MM.1S (cell line): ENCODE measurements around the gene SELENON.

Experiments
- EZH2 ChIP-seq: fragments of 300-600 bp; sonication (generic); optimal IDR thresholded peaks from 2 replicates; pipeline ENCODE3; 2017; ENCODE audit warnings: low read depth, mild to moderate bottlenecking, antibody characterized with exemption, low read length, mixed read lengths
- EZH2phosphoT487 ChIP-seq: fragments of 300-600 bp; sonication (generic); IDR thresholded peaks from 2 replicates; pipeline ENCODE4 v1.6.1; 2018; ENCODE audit warnings: antibody characterized with exemption, low read length
- TF ChIP-seq, protein P1 (sequence below): fragments of 300-600 bp; sonication (generic); IDR thresholded peaks from 2 replicates; pipeline ENCODE4 v1.5.1; 2016; ENCODE audit warnings: antibody characterized with exemption, low read length, mixed read lengths

- TF ChIP-seq, protein P1, sequence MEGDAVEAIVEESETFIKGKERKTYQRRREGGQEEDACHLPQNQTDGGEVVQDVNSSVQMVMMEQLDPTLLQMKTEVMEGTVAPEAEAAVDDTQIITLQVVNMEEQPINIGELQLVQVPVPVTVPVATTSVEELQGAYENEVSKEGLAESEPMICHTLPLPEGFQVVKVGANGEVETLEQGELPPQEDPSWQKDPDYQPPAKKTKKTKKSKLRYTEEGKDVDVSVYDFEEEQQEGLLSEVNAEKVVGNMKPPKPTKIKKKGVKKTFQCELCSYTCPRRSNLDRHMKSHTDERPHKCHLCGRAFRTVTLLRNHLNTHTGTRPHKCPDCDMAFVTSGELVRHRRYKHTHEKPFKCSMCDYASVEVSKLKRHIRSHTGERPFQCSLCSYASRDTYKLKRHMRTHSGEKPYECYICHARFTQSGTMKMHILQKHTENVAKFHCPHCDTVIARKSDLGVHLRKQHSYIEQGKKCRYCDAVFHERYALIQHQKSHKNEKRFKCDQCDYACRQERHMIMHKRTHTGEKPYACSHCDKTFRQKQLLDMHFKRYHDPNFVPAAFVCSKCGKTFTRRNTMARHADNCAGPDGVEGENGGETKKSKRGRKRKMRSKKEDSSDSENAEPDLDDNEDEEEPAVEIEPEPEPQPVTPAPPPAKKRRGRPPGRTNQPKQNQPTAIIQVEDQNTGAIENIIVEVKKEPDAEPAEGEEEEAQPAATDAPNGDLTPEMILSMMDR: no peak
- TF ChIP-seq EZH2: no peak
- no peak for TF ChIP-seq EZH2phosphoT487
Measured at GRCh38 chr1:25767437-25767770, 32.6 kb upstream of the SELENON start.
